H9 (cell line): ENCODE measurements around the gene MZB1. TPM values are rescaled to one million over a fixed set of nuclear protein-coding genes. Genes with fewer than 3 reads are reported as not detected.

Experiments used
- DNase-seq: peaks from one replicate; pipeline ENCODE4 v3.0.0-alpha.2; 2017
- H2AFZ ChIP-seq: one replicate; pipeline ENCODE4 v1.6.1; 2013; ENCODE audit warnings: mild to moderate bottlenecking, low read length, control low read depth, moderate library complexity
- H2AK5ac ChIP-seq: 2 replicates; pipeline ENCODE4 v1.6.1; 2013; ENCODE audit warnings: low read length, control low read depth, mixed read lengths; ENCODE audit not compliant: insufficient read length
- H2BK120ac ChIP-seq: one replicate; pipeline ENCODE4 v1.6.1; 2013; ENCODE audit warnings: low read depth, mild to moderate bottlenecking, low read length, control low read depth, inconsistent platforms; ENCODE audit not compliant: poor library complexity, severe bottlenecking
- H2BK12ac ChIP-seq: 2 replicates; pipeline ENCODE4 v1.6.1; 2013; ENCODE audit warnings: low read length, control low read depth, mixed read lengths, low read depth; ENCODE audit not compliant: insufficient read length
- H2BK15ac ChIP-seq: 2 replicates; pipeline ENCODE4 v1.6.1; 2013; ENCODE audit warnings: low read depth, low read length, control low read depth
- H2BK20ac ChIP-seq: one replicate; pipeline ENCODE4 v1.6.1; 2013; ENCODE audit warnings: low read depth, mild to moderate bottlenecking, low read length, control low read depth, inconsistent platforms; ENCODE audit not compliant: poor library complexity, severe bottlenecking
- H2BK5ac ChIP-seq: 2 replicates; pipeline ENCODE4 v1.6.1; 2013; ENCODE audit warnings: low read length, control low read depth, mixed read lengths; ENCODE audit not compliant: insufficient read length
- H3K14ac ChIP-seq: 2 replicates; pipeline ENCODE4 v1.6.1; 2013; ENCODE audit warnings: low read length, control low read depth; ENCODE audit not compliant: insufficient read depth
- H3K18ac ChIP-seq: 2 replicates; pipeline ENCODE4 v1.6.1; 2013; ENCODE audit warnings: low read depth, mild to moderate bottlenecking, mixed read lengths, low read length, control low read depth; ENCODE audit not compliant: insufficient read length
- H3K23ac ChIP-seq: 2 replicates; pipeline ENCODE4 v1.6.1; 2013; ENCODE audit warnings: low read length, control low read depth, mixed read lengths, low read depth; ENCODE audit not compliant: insufficient read length
- H3K23me2 ChIP-seq: 2 replicates; pipeline ENCODE4 v1.6.1; 2013; ENCODE audit warnings: low read depth, mild to moderate bottlenecking, mixed read lengths, low read length, control low read depth; ENCODE audit not compliant: insufficient read length, poor library complexity, severe bottlenecking
- H3K27ac ChIP-seq: 2 replicates; pipeline ENCODE4 v1.5.1; 2013; ENCODE audit warnings: low read length, control low read depth, mixed read lengths, low read depth; ENCODE audit not compliant: insufficient read length
- H3K27me3 ChIP-seq: 2 replicates; pipeline ENCODE4 v1.6.1; 2013; ENCODE audit warnings: low read length, control low read depth, inconsistent platforms; ENCODE audit not compliant: insufficient read depth
- H3K4ac ChIP-seq: 2 replicates; pipeline ENCODE4 v1.6.1; 2013; ENCODE audit warnings: low read depth, mild to moderate bottlenecking, control low read depth, inconsistent platforms, low read length, moderate library complexity
- H3K4me1 ChIP-seq: 2 replicates; pipeline ENCODE4 v1.6.1; 2013; ENCODE audit warnings: low read length, control low read depth, inconsistent platforms; ENCODE audit not compliant: insufficient read depth
- H3K4me2 ChIP-seq: 2 replicates; pipeline ENCODE4 v1.6.1; 2013; ENCODE audit warnings: low read length, control low read depth, mixed read lengths; ENCODE audit not compliant: insufficient read length, insufficient read depth
- H3K56ac ChIP-seq: 2 replicates; pipeline ENCODE4 v1.6.1; 2013; ENCODE audit warnings: low read depth, mild to moderate bottlenecking, mixed read lengths, low read length, control low read depth; ENCODE audit not compliant: insufficient read length
- H3K79me1 ChIP-seq: 2 replicates; pipeline ENCODE4 v1.6.1; 2013; ENCODE audit warnings: low read depth, mild to moderate bottlenecking, moderate library complexity, low read length, control low read depth, inconsistent platforms; ENCODE audit not compliant: insufficient read depth, poor library complexity, severe bottlenecking
- H3K79me2 ChIP-seq: 2 replicates; pipeline ENCODE4 v1.6.1; 2013; ENCODE audit warnings: low read length, control low read depth, inconsistent platforms; ENCODE audit not compliant: insufficient read depth
- H3K9ac ChIP-seq: 2 replicates; pipeline ENCODE4 v1.6.1; 2013; ENCODE audit warnings: low read length, control low read depth, mixed read lengths; ENCODE audit not compliant: insufficient read length; ENCODE audit errors: extremely low read depth
- H3K9me3 ChIP-seq: one replicate; pipeline ENCODE4 v1.6.1; 2013; ENCODE audit warnings: low read depth, low read length, inconsistent platforms; ENCODE audit not compliant: control insufficient read depth
- H3T11ph ChIP-seq: one replicate; pipeline ENCODE4 v1.6.1; 2013; ENCODE audit warnings: mild to moderate bottlenecking, low read length, control low read depth, inconsistent platforms
- H4K20me1 ChIP-seq: one replicate; pipeline ENCODE4 v1.6.1; 2013; ENCODE audit not compliant: control insufficient read depth, insufficient read length, insufficient read depth
- H4K5ac ChIP-seq: 2 replicates; pipeline ENCODE4 v1.6.1; 2013; ENCODE audit warnings: low read depth, mild to moderate bottlenecking, mixed read lengths, low read length, control low read depth; ENCODE audit not compliant: insufficient read length
- H4K8ac ChIP-seq: replicated peaks from 2 replicates; pipeline ENCODE4 v1.6.1; 2013; ENCODE audit warnings: low read length, control low read depth, mixed read lengths, low read depth; ENCODE audit not compliant: insufficient read length
- H4K91ac ChIP-seq: 2 replicates; pipeline ENCODE4 v1.6.1; 2013; ENCODE audit warnings: low read depth, mild to moderate bottlenecking, moderate library complexity, mixed read lengths, low read length, control low read depth; ENCODE audit not compliant: insufficient read length
- H3K27ac Mint-ChIP-seq, 3 experiments: 2 replicates in 2 of 3; 3 replicates in 1 of 3; pipeline ENCODE4 v1.8.0; 2020 to 2021; ENCODE audit warnings: mixed read lengths in 3 of 3, mild to moderate bottlenecking in 1 of 3, moderate library complexity in 1 of 3
- H3K27me3 Mint-ChIP-seq: 2 replicates; pipeline ENCODE4 v1.8.0; 2021; ENCODE audit warnings: low read depth, mild to moderate bottlenecking, moderate library complexity, mixed read lengths
- H3K36me3 Mint-ChIP-seq, 3 experiments: 2 replicates in 2 of 3; 3 replicates in 1 of 3; pipeline ENCODE4 v1.8.0; 2020 to 2021; ENCODE audit warnings: low read depth in 3 of 3, mixed read lengths in 3 of 3; ENCODE audit not compliant: insufficient read depth in 1 of 3
- H3K4me1 Mint-ChIP-seq, 2 experiments: 2 replicates each; pipeline ENCODE4 v1.8.0; 2020; ENCODE audit warnings: mixed read lengths in 2 of 2
- H3K4me3 Mint-ChIP-seq, 2 experiments: 2 replicates in 1 of 2; 3 replicates in 1 of 2; pipeline ENCODE4 v1.8.0; 2020 to 2021; ENCODE audit warnings: mild to moderate bottlenecking in 2 of 2, mixed read lengths in 2 of 2, moderate library complexity in 1 of 2
- H3K9me3 Mint-ChIP-seq, 2 experiments: 2 replicates in 1 of 2; 3 replicates in 1 of 2; pipeline ENCODE4 v1.8.0; 2020; ENCODE audit warnings: mild to moderate bottlenecking in 2 of 2, mixed read lengths in 2 of 2, moderate library complexity in 1 of 2
- WGBS: extraction: QIAGEN DNeasy Blood & Tissue Kit; methylation state at CpG from one replicate; pipeline ENCODE4 v1.1.7; 2013; ENCODE audit warnings: missing lambda C conversion rate, low lambda C conversion rate, mixed read lengths; ENCODE audit not compliant: insufficient read length; ENCODE audit errors: extremely low coverage; 5-methylcytosine and 5-hydroxymethylcytosine counted together
- total RNA-seq: library from RNA; stranded (reverse); gene quantifications from 2 replicates; pipeline ENCODE4 v1.2.1, GENCODE V29; 2021
- TF ChIP-seq, protein P1 (sequence below): fragments of 200-600 bp; sonication (generic); conservative IDR thresholded peaks from 3 replicates; pipeline ENCODE4 v1.8.0; 2021; ENCODE audit warnings: antibody characterized with exemption, mild to moderate bottlenecking

The MZB1 gene
- total RNA-seq, 1 experiment from 2014 or later, result 0.31 TPM

DNA sequence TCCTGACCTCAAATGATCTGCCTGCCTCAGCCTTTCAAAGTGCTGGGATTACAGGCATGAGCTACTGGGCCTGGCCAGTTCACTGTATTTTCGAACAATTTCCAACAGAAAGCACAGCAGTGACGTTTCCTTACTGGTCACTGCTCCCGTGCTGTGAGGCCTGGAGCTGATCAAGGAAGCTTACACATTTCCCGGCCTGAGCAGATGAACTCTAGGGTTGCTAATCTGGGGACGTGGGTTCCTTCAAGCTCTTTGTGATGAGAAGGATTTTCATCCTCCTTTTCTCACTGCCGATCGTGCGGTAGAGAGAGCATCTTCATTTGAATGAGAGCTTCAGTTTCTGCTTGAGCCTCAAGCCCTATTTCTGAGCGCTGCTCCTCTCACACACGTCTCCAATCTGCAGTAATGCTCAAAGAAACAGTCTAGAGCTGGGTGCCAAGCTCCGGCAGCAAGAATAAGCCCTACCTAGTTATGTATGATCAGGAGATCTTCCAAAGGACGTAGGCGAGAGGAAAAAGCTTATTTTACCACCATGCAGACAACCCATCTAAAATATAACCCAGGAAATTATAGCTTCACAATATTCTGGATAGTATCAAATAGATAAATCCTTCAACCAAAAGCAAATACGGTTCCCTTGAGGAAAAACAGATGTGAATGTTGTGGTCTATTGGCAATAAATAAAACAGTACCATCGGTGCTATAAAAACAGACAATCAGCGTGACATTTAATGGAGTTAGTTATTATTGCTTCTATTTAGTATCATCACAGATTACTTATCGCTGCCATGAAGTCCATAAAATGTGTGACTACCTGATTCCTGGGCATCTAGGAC lies 21.5 kb upstream of the MZB1 start:
- H4K8ac ChIP-seq, result no peak overlapping the region
- no peak overlapping the region for H2BK5ac ChIP-seq
- Mint-ChIP-seq H3K27me3 (peaks cover 2% of the 10 kb centered on the region; the same call in 1 of the 2 replicates), H3K9me3 (no peaks in the 10 kb centered on the region), H3K27ac (no peak overlapping the region), H3K36me3 (peaks cover 0 to 18% (median 13%) of the 10 kb centered on the region in 3 experiments; a peak in 4 of 7 replicates), H3K4me3 (no peak overlapping the region), H3K4me1 (no peaks in the 10 kb centered on the region)
- H3K4me2 ChIP-seq, result no peak overlapping the region
- H4K91ac ChIP-seq, result no peak overlapping the region
- no peaks in the 10 kb centered on the region for H3K4me1 ChIP-seq
- no peak overlapping the region for H4K5ac ChIP-seq
- H3K18ac ChIP-seq, result no peak overlapping the region
- TF ChIP-seq, protein P1, sequence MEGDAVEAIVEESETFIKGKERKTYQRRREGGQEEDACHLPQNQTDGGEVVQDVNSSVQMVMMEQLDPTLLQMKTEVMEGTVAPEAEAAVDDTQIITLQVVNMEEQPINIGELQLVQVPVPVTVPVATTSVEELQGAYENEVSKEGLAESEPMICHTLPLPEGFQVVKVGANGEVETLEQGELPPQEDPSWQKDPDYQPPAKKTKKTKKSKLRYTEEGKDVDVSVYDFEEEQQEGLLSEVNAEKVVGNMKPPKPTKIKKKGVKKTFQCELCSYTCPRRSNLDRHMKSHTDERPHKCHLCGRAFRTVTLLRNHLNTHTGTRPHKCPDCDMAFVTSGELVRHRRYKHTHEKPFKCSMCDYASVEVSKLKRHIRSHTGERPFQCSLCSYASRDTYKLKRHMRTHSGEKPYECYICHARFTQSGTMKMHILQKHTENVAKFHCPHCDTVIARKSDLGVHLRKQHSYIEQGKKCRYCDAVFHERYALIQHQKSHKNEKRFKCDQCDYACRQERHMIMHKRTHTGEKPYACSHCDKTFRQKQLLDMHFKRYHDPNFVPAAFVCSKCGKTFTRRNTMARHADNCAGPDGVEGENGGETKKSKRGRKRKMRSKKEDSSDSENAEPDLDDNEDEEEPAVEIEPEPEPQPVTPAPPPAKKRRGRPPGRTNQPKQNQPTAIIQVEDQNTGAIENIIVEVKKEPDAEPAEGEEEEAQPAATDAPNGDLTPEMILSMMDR, result no peak
- no peaks in the 10 kb centered on the region for H3K79me1 ChIP-seq
- H3K79me2 ChIP-seq, result no peaks in the 10 kb centered on the region
- no peak overlapping the region for H3T11ph ChIP-seq
- H3K23me2 ChIP-seq, result no peaks in the 10 kb centered on the region
- H2BK20ac ChIP-seq, result no peak overlapping the region
- no peak overlapping the region for H3K27ac ChIP-seq
- H3K14ac ChIP-seq, result no peak overlapping the region
- no peak overlapping the region for H3K9ac ChIP-seq
- no peak overlapping the region for H2BK12ac ChIP-seq
- no peak overlapping the region for H3K4ac ChIP-seq
- H2AK5ac ChIP-seq, result no peak overlapping the region
- H3K9me3 ChIP-seq, result no peaks in the 10 kb centered on the region
- no CpG with 5 or more reads among the region's 17 CpGs for WGBS
- H3K27me3 ChIP-seq, result no peaks in the 10 kb centered on the region
- no peak for DNase-seq
- H4K20me1 ChIP-seq, result no peaks in the 10 kb centered on the region
- no peak overlapping the region for H2BK120ac ChIP-seq
- H3K23ac ChIP-seq, result no peak overlapping the region
- no peak overlapping the region for H2BK15ac ChIP-seq
- no peak overlapping the region for H2AFZ ChIP-seq
- no peak overlapping the region for H3K56ac ChIP-seq
